SIG-M5 treated with dmso at 0.1 percent for 504 hours (cell line): ENCODE measurements around the gene KCNK1.

Experiments used
- DNase-seq: peaks from one replicate; lab custom pipeline; 2025; ENCODE audit not compliant: unreplicated experiment; lab: John Stamatoyannopoulos, UW

The KCNK1 gene

DNA sequence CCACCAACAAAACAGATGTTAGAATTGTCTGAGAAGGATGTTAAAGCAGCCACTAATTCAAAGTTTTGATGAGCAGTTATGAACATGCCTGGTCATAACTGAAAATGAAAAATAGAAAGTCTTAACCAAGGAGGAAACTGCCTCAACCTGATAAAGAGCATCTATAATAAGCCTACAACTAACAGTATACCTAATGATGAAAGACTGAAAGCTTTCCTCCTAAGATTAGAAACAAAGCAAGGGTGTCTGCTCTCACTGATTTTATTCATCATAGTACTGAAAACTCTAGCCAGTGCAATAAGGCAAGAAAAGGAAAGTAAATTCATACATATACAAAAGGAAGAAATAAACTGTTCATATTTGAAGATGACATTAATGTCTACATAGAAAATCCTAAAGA lies 82.0 kb downstream of the KCNK1 start:
- no peak for DNase-seq

DNA sequence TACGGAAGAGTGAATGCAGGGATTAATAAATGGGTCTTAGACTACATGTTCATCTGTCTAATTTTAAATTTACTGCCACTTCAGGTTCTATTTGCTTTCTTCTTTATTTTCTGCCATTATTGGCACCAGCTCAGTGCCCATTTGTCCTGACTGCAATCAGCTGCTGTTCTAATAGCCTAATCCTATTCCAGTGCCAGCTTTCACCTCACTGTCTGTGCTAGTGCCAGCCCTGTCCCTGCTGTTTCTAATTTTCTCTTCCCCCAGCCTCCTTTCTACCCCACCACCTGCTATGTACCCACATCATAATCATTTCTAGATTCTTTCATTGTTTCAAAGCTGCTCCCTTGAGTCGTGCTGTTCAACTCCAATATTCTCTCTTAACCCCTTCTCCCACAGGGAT lies 86.4 kb downstream of the KCNK1 start:
- no peak for DNase-seq

DNA sequence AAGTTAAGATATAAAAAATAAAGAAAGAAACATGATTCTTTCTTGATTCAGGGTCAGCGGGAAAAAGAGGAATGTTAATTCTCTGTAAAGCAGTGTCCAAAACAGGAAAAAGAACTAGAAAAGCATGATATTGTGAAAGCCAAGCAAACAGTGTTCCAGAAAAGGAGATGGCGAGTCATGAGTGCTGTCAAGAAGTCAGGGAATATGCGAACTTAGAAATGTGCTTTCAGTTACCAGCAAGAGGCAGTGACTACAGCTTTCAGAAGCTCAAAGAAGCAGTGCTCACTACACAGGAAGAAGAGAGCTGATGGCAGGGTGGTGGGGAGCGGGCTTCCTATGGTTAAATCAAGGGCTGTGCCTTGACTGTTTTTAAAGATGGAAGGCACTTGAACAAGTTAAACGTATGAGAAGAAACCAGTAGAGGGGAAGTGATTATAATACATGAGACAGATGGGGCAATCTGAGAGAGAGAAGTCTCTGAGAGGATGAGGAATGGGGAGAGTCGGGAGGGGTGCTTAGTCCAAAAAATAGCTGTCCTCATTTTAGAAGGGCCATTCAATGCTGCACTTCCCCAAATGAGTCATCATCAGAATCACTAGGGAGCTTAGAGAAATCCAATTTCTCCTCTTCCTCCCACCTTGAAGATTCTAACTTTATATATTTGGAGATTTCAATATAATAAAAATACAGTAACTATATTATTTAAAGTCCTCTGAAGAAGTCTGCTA lies 90.4 kb downstream of the KCNK1 start:
- no peak for DNase-seq

DNA sequence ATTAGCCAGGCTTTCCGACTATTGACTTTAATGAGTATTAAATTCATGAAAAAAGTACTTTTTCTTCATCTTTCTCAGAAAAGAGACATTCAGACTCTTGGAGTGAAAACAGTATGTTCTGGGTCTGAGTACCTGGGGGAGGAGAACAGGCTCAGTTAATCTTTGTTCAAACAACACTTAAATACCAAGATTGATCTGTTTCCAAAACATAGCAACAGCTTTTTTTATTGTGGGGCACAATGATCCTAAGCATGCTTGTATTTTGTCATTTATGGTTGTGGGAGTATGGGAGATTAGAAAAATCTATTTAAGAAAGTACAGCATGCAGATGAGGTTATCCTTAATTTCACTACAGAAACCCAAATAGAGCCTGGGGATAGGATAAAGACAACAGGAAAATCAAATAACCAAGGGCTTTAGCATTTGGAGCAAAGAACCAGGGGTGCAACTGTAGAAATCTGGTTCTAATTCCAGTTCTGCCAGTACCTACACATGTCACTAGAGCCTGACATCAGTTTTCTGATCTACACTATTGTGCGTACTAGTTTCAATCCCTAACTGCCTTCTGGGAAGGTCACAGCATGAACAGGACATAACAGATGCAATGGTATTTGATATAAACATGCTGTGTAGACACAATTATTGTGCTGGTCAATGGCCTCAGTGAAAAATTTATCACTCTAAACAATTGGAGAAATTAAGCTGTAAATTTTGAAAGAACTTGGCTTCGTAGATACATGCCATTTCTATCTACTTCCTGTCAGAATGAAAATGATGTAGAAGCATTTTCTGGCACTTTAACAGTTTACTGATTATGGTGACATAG lies 91.2 kb downstream of the KCNK1 start:
- peak; percentile 4 for DNase-seq

DNA sequence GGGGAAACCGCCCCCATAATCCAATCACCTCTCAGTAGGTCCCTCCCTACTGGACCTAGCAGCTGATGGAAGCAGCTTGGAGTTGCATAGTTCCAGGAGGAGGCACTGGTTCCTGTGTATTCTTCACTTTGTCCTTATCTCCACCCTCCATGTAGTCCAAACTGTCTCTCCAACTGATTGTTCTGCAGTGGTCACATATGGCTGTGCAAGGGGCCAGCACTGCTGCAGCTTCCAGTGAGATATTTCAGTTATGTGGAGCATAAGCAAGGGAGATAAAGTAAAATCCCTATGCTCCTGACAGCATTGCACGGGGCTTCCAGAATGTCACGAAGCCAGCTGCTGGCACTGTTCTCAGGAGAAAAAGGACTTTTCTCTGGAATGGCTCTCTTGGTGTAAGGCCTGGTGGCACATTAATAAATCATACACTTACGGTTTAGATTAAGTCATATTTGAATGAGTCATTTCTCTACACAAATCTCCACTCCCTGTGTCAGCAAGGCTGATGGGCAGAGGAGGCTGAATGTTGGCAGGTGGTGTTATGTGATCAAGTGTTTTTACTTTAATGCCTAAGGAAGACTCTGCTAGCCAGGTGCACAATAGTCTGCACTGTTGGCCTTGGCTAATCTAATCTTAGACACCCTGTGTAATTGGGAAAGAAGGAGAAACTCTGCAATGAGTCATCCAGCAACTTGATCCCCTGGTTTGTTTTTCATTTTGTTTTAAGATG lies 93.4 kb downstream of the KCNK1 start:
- no peak for DNase-seq

DNA sequence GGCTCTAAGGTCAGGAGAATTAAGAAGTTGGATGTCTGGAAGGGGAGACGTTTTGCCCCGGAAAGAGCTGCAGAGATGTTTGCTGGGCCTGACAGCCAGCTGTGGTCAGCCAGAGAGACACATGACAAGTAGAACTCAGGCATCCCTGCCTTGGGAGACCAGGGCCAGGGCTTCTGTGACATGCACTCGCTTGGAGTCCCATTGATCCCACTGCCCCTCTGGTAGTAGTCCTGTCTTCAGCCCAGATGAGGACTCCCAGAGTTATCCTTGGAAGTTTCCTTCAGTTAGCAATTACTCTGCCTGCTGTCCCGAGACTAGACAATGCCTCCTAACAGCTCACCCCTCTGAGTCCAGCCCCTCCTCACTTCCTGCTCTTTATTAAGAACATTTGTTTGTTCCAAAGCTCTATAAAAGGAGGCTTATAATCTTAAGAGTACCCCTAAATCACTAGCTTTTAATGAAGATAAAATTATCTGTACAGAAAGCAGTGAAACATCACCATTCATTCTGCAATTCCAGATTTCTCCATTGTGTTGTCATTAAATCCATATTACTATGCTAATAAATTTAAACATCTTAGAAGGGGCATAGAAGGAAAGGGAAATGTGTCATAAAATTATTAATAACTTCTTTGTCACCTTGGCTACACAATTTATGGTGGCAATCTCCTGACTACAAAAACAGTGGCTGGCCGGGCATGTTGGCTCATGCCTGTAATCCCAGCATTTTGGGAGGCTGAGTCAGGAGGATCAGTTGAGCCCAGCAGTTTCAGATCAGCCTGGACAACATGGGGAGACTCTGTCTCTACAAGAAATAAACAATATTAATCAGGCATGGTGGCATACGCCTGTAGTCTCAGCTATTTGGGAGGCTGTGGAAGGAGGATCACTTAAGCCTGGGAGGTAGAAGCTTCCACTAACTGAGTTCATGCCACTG lies 94.2 kb downstream of the KCNK1 start:
- DNase-seq = no peak

DNA sequence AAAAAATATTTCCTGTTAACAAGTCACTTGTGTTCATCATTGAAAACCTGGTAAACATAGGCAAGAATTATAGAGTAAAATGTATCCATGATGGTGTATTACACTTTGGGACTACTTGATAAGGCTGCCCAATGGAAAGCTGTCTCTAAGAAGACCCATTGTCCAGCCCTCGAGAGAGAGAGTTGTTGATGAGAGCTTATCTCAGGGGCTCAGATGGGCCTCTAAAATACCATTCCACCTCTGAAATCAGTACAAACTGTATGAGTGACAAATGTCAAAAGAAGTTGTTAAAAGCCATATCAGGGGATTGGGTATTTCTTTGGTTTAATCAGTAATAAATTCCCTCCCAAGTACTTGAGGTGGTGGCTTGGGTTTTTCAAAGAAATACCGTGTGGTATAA lies 96.1 kb downstream of the KCNK1 start:
- no peak for DNase-seq

DNA sequence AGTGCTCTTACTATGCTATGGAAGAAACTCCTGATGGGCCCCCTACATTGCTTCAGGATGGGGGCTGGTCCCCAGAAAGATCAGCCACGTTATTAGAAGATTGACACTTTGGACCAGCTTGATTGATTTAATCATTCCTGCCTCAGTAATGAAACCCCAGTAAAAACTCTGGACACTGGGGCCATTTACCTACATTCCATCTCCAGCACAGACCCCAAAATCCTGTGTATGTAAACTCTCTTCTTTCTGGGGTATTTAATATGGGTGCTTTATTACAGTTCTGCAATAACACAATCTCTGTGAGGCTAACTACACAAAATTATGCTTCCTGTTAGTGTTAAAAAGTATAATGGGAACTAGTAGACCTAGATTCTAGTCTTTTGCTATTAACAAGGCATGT lies 96.6 kb downstream of the KCNK1 start:
- DNase-seq = no peak

DNA sequence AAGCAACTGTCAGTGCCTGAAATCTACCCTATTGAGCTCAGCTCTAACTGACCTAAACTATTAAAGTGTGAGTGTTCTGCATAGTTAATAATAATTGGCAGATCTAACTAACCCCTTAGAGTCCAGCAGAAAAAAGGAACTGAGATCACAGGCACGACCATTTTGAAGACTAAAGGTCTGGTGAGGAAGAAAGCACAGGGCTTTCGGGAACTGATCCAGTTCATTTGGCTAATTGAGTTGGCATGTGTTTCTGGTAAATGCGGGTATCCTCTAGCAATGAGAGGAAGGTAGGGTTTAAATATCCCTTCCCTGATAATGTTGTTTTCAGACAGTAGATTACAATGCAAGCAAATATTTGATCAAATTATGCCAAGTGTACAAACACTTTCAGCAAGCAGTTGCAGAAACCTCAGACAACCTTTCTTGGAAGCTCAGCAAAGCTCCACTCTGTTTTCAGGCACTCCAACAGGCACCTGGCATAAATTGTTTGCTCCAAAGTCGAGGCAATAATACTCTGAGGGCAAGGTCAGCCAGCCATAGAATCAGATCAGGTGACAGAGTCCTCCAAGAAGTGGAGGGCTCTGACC lies 100.8 kb downstream of the KCNK1 start:
- DNase-seq = no peak

DNA sequence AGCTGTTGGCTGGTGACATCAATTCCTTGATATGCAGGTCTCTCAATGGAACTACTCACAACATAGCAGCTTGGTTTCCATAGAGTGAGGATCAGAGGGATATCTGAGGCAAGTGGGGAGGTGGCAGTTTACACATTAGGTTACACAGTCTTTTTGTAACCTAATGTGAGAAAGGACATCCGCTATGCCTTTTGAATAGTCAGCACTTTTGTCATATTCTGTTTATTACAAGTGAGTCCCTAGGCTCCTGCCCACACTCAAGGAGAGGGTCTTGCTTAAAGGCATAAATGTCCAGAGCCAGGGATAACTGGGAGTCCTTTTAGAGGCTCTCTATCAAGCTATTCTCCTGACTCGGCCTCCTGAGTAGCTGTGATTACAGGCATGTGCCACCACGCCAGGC lies 104.2 kb downstream of the KCNK1 start:
- no peak for DNase-seq

DNA sequence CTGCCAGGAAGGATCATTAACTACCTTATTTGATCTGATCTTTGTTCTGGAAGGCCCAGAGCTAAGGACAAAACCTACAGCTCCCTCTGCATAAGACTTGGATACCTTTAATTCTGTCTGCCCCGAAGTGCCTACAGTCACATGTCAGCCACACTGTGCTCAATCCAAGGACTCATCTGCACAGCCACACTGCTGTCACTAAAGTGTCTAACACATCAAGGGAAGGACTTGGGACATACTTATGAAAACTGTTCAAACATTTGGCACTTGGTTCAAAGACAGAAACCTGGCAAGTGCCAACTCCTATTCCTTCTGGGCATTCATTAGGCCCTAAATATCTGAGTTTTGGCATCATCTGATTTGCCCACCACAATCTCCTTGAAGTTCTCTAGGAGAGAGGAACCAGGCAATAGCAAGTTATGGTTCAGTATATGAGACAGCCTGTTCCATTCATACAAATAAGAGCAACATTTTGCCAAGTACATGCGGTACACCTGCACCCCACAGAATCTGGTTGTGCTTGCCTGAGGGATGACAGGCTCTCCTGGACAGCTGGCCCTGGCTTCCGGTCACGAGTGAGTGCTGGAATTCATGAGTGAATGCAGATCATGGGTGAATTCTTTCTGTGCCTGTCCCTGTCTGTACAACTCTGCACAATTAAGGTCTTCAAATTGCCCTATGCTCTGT lies 105.9 kb downstream of the KCNK1 start:
- no peak for DNase-seq

DNA sequence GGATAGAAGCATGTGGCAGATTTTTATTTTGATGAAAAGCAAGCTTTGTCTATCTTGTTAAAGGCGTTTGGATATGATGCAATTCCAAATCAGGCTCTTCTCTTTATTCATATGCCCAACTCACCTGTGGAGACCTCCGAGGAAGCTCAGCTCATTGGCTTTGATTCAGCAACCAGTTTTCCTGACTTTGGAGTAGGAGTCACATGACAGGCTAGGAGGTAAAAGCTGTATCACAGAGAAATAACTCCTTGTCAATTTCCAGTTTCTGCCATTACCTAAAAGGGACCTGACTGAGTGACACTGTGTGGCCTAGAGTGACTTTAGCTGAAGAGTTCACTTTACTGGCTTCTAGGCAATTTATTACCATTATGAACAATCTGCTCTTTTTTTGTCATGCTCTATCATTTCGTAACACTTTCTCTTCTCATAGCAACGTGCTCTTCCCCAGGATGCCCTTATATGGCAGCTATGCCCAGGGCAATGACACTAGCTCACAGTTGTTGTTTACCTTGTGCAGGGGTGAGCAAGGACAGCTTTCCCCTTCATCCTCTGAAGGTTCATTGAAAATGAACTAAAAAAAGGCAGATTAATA lies 107.2 kb downstream of the KCNK1 start:
- DNase-seq = peak; percentile 45
